Jurkat, Clone E6-1 (cell line): ENCODE data around the gene SLC2A4RG.

Experiments used
- DNase-seq: peaks from one replicate; pipeline ENCODE4 v3.0.0-alpha.2; 2011; ENCODE audit warnings: low read depth, low spot score
- H3K4me3 ChIP-seq: 2 replicates; pipeline ENCODE4 v1.5.1; 2011; ENCODE audit warnings: mild to moderate bottlenecking, low read length, control low read depth, moderate library complexity

Gene SLC2A4RG

DNA sequence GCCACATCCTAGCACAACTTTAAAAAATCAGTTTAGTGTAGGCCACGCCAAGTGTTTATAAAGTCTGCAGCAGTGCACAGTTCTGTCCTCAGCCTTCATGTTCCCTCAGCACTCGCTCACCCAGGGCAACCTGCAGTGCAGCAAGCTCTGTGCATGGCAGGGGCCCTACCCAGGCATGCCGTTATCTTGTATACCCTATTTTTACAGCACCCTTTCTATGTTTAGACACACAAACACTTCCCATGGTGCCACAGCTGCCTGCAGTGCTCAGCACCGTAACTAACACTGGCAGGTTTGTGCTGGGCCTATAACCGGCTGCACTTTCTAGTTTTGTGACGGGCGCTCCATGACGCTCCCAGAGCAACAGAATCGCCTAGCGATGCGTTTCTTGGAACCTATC is 47.7 kb downstream of the SLC2A4RG start:
- no peak for DNase-seq
- H3K4me3 ChIP-seq = no peak overlapping the region

GRCh38 chr20:63787749-63788148 is 48.2 kb downstream of the SLC2A4RG start:
- no peak overlapping the region for H3K4me3 ChIP-seq
- DNase-seq = no peak

DNA sequence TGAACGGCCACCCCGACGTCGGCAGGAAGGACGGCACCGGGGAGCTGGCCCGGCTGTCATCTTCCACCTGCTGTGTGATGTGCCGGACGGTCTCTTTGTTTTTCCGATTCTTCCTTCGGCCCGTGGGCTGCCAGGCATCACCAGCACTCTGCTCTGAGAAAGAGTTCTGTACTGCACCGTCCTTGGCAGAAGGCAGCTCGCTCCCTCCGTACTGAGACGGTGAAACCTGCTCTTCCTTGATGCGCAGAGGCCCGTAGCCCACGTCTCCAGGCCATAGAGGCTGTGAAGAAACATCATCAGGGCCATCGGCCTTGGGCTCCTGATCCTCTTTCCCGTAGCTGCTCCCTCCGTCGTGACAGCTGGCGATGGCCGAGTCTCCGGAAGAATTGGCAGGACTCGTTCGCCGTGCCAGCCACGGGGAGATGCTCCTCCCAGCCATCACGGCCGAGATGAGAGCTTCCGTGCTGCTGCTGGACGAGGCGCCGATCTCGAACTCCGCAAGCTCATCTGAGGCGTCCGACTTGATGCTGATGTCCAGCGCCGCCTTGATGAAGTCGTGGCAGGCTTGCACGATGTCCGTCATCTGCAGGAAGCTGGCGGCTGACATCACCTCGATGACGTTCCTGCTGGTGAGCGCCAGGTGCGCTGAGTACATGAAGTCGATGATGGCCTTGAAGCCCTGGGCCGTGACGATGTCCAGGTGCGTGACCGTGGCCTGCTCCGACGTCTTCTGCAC is 50.4 kb downstream of the SLC2A4RG start:
- no peak for DNase-seq

GRCh38 chr20:63790572-63791168 is 51.1 kb downstream of the SLC2A4RG start:
- no peak for DNase-seq
- no peak overlapping the region for H3K4me3 ChIP-seq

More for the DNA sequence above, 50.4 kb downstream of the SLC2A4RG start:
- no peak overlapping the region for H3K4me3 ChIP-seq

DNA sequence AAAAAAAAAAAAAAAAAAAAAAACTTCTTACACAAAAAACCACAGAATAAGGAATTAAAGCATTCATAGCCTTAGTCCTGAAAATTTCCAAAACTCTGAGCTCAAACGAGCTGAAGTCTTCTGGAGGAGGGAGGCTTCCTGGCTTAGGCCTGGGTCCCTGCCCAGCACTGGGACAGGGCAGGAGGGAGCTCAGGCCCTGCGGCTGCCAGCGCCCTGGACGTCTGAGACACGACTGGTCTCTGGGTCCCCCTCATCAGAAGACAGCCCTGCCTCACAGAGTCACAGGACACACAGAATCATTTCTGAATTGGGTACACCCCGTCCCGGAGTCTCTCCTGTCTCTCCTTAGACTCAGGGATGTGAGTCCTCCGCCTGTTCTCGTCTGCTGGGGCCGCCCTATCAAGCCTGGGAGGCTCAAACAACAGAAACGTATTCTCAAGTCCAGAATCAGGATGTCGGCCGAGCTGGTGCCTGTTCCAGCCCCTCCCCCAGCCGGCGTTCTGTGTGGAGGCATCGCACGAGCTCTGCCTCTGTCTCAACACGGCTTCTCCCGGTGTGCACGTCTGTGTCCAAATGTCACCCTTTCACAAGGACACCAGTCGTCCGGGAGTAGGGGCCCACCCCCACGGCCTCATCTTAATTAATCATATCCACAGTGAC is 52.1 kb downstream of the SLC2A4RG start:
- no peak for DNase-seq
- H3K4me3 ChIP-seq = no peak overlapping the region

DNA sequence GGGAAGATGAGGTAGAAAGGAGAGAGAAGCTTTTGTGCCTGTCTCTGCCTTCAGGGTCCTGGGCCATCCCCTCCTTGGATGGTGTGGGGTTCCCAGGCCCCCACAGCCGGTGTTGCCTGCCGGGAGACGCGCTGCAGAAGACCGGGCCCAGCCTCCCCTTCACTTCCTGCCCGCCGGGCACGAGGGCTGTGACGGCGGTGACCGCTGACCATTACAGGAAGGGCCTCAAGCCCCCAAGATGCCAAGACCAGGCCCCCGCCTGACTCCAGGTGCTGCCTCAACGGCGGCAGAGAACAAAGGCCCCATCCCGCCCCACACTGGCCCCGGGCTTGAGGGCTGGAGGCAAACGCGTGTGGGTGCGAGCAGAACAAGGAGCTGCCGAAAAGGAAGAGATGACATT is 53.3 kb downstream of the SLC2A4RG start:
- DNase-seq = no peak
- no peak overlapping the region for H3K4me3 ChIP-seq
